ENCODE data around the gene CNTN5.

CNTN5 gene

DNA sequence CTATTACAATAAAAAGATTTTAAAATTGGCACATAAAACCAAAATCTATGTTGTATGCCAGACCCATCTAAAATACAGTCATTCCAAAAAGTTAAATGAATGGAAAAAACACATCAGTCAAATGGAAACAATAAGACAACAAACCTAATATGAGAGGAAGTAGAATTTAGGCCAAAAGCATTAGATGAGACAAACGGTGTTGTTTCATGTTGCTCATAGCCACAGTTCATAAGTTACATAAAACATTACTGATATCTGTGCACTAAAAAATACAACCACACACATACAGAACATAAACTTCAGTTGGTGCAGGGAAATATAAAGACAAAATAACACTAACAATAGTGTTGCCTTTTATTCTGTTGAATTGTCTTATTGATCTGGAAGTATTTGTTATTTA lies 661.9 kb downstream of the CNTN5 start:
- H3K4me3 ChIP-seq (ENCODE audit: low read length) = no peak overlapping the region
- TF ChIP-seq, protein P1, sequence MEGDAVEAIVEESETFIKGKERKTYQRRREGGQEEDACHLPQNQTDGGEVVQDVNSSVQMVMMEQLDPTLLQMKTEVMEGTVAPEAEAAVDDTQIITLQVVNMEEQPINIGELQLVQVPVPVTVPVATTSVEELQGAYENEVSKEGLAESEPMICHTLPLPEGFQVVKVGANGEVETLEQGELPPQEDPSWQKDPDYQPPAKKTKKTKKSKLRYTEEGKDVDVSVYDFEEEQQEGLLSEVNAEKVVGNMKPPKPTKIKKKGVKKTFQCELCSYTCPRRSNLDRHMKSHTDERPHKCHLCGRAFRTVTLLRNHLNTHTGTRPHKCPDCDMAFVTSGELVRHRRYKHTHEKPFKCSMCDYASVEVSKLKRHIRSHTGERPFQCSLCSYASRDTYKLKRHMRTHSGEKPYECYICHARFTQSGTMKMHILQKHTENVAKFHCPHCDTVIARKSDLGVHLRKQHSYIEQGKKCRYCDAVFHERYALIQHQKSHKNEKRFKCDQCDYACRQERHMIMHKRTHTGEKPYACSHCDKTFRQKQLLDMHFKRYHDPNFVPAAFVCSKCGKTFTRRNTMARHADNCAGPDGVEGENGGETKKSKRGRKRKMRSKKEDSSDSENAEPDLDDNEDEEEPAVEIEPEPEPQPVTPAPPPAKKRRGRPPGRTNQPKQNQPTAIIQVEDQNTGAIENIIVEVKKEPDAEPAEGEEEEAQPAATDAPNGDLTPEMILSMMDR (conservative IDR thresholded peaks at IDR 0.05; ENCODE audit: low read length) = no peak
- DNase-seq (ENCODE audit: low read depth) = no peak

GRCh38 chr11:99683933-99684332 lies 663.2 kb downstream of the CNTN5 start:
- TF ChIP-seq, protein P1 (conservative IDR thresholded peaks at IDR 0.05; ENCODE audit: low read length) = no peak
- DNase-seq (ENCODE audit: low read depth) = no peak
- H3K4me3 ChIP-seq (ENCODE audit: low read length) = no peak overlapping the region

DNA sequence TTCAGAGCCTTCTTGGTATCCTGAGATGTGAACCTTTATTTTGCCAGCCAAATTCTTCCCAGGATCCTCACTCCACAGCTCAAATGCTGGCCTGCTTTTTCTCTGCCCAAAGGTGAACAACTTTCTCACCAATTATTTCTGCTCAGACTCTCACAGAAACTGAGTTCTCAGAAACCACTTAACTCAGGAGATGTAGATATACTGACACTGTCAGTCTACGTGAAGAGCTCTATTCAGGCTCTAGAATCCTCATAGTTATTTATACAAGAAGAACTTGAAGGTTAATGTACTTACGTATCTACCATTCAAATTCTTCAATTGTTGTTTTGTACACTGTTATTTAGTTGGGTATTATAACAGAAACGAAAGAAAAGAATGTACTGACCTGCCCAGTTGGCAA lies 666.1 kb downstream of the CNTN5 start:
- TF ChIP-seq, protein P1 (conservative IDR thresholded peaks at IDR 0.05; ENCODE audit: low read length) = no peak
- no peak for DNase-seq (ENCODE audit: low read depth)
- H3K4me3 ChIP-seq (ENCODE audit: low read length) = no peak overlapping the region

GRCh38 chr11:99687320-99687719 lies 666.6 kb downstream of the CNTN5 start:
- no peak overlapping the region for H3K4me3 ChIP-seq (ENCODE audit: low read length)
- DNase-seq (ENCODE audit: low read depth) = no peak
- TF ChIP-seq, protein P1 (conservative IDR thresholded peaks at IDR 0.05; ENCODE audit: low read length) = no peak

DNA sequence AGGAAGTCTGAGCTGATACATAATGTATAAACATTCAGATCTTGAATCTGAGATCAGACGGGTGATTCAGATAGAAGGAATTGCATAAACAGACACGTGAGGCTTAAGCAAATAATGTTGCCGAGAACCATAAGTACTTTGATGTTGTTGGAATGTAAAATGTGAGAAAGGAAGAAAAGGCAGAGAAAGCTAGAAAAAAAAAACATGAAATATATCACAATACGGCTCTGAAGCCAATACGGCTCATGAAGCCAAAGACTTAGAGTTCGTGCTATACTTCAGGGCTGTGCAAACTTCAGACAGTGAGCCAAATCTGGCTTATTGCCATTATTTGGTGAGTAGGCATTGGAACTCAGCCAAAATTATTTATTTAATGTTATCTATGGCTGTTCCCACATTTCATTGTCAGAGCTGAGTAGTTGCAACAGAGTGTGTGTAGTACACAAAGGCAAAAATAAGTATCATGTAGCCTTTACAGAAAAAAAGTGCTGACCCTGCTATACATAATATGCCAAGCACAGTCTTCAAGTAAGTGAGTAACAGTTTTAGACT lies 673.3 kb downstream of the CNTN5 start:
- no peak overlapping the region for H3K4me3 ChIP-seq (ENCODE audit: low read length)
- TF ChIP-seq, protein P1 (conservative IDR thresholded peaks at IDR 0.05; ENCODE audit: low read length) = no peak
- DNase-seq (ENCODE audit: low read depth) = no peak

DNA sequence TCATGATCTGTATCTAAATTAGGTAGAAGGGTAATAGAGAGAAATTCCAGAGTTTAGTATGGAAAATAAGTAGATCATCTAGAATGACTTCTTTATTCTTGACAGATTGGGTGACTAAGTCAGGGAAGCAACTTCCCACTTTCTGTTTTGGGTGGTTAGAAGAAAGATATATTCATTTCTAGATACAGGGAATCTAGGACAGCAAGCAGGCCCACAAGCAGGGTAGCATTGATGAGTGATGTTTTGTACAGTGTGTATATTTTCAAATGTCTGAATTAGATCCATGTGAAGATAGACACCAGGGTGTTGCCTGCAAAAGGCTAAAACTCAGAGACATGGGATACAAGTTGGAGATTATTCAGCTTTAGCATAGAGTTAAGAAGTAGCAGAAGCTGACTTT lies 674.4 kb downstream of the CNTN5 start:
- no peak for DNase-seq (ENCODE audit: low read depth)
- TF ChIP-seq, protein P1 (conservative IDR thresholded peaks at IDR 0.05; ENCODE audit: low read length) = no peak
- H3K4me3 ChIP-seq (ENCODE audit: low read length) = no peak overlapping the region

GRCh38 chr11:99706848-99707247 lies 686.1 kb downstream of the CNTN5 start:
- no peak for DNase-seq (ENCODE audit: low read depth)
- no peak overlapping the region for H3K4me3 ChIP-seq (ENCODE audit: low read length)
- TF ChIP-seq, protein P1 (conservative IDR thresholded peaks at IDR 0.05; ENCODE audit: low read length) = no peak

All from AG10803 (cell line).